Prostate gland (tissue), 2 donors: ENCODE data around the gene NRK. TPM values are rescaled to one million over a fixed set of nuclear protein-coding genes. Genes with fewer than 3 reads are reported as not detected.
"Not testable (repeated sequence)": the region's sequence is repeated elsewhere in the genome, so short reads cannot be mapped to it uniquely, and the experiment has no call there.

ENCODE experiments used
- DNase-seq: peaks from one replicate; pipeline ENCODE4 v3.0.0-alpha.2; 2019; ENCODE audit warnings: low spot score
- H3K27ac ChIP-seq, 2 donors: fragments of 200-600 bp; sonication (generic); 2 replicates each; pipeline ENCODE4 v1.5.1; 2017 to 2019
- H3K27me3 ChIP-seq: fragments of 200-600 bp; sonication (generic); replicated peaks from 2 replicates; pipeline ENCODE4 v1.5.1; 2019; ENCODE audit not compliant: insufficient read depth
- H3K36me3 ChIP-seq, 2 donors: fragments of 200-600 bp; sonication (generic); 1 replicate in 1 of 2; 2 replicates in 1 of 2; pipeline versions ENCODE4 v1.5.1 to v1.8.1; 2017 to 2019
- H3K4me1 ChIP-seq: fragments of 200-600 bp; sonication (generic); replicated peaks from 2 replicates; pipeline ENCODE4 v1.5.1; 2019
- H3K4me3 ChIP-seq, 2 donors: fragments of 200-600 bp; sonication (generic); 2 replicates each; pipeline ENCODE4 v1.5.1; 2017 to 2019
- H3K9me3 ChIP-seq: fragments of 200-600 bp; sonication (generic); 2 replicates; pipeline ENCODE4 v1.5.1; 2017
- CTCF ChIP-seq, 4 experiments: fragments of 200-600 bp in 2 of 4; fragments of 450-650 bp in 2 of 4; sonication (generic) in 2 of 4; IDR thresholded peaks; 1 replicate in 3 of 4; 2 replicates in 1 of 4; pipeline ENCODE4 v1.5.1; 2016 to 2019; ENCODE audit warnings: antibody characterized with exemption in 4 of 4, mild to moderate bottlenecking in 2 of 4, moderate library complexity in 2 of 4
- POLR2A ChIP-seq: fragments of 450-650 bp; IDR thresholded peaks from one replicate; pipeline ENCODE4 v1.6.1; 2016; ENCODE audit warnings: antibody characterized with exemption, mild to moderate bottlenecking
- POLR2AphosphoS5 ChIP-seq: sonication (generic); formaldehyde crosslinking; IDR thresholded peaks from one replicate; pipeline ENCODE4 v1.6.1; 2017; ENCODE audit warnings: antibody characterized with exemption
- WGBS: methylation state at CpG from one replicate; pipeline ENCODE4 v1.1.5; 2018; 5-methylcytosine and 5-hydroxymethylcytosine counted together
- intact Hi-C: fragments of 100-400 bp; cut with DNase I; formaldehyde crosslinking; loops from one replicate; pipeline ENCODE4 v1.14.2; 2022
- total RNA-seq, 2 donors: library from RNA; depleted of rRNA; stranded (reverse); fragments of >200 nt; gene quantifications; one replicate each; pipeline ENCODE4 v1.1.0, GENCODE V29; 2016

Gene NRK
- total RNA-seq, 2 donors from 2014 or later = 2.6 to 4.9 TPM

- H3K9me3 ChIP-seq = no peaks in the 10 kb centered on the region
- H3K27me3 ChIP-seq = no peaks in the 10 kb centered on the region
- intact Hi-C loops = no loop called here
- H3K36me3 ChIP-seq = no peaks in the 10 kb centered on the region
- no peak for DNase-seq
- H3K4me1 ChIP-seq = no peaks in the 10 kb centered on the region
- WGBS = 20% methylated on average over 17 of the region's 17 CpGs
- peak overlapping the region; percentile 16 to 25 for H3K4me3 ChIP-seq
- no peak overlapping the region for H3K27ac ChIP-seq
- TF ChIP-seq POLR2A (no peak), POLR2AphosphoS5 (no peak), CTCF (IDR thresholded peaks at IDR 0.05) (no peak)
These were observed 735 bp downstream of the NRK start for GRCh38 chrX:105823092-105823455.

GRCh38 chrX:105829011-105829410 lies 6.7 kb downstream of the NRK start:
- TF ChIP-seq POLR2AphosphoS5 (no peak), CTCF (IDR thresholded peaks at IDR 0.05) (no peak), POLR2A (no peak)
- WGBS = 22% methylated on average over 1 of the region's 1 CpG
- intact Hi-C loops = no loop called here

GRCh38 chrX:105837232-105837631 lies 14.9 kb downstream of the NRK start:
- TF ChIP-seq POLR2A (no peak), POLR2AphosphoS5 (no peak), CTCF (IDR thresholded peaks at IDR 0.05) (no peak)
- WGBS = 38% methylated on average over 2 of the region's 2 CpGs
- H3K9me3 ChIP-seq = no peaks in the 10 kb centered on the region
- H3K27me3 ChIP-seq = no peaks in the 10 kb centered on the region
- no peaks in the 10 kb centered on the region for H3K36me3 ChIP-seq
- intact Hi-C loops = no loop called here
- H3K4me1 ChIP-seq = no peaks in the 10 kb centered on the region
- DNase-seq = peak; percentile 4
- H3K27ac ChIP-seq = no peak overlapping the region
- no peak overlapping the region for H3K4me3 ChIP-seq

More at GRCh38 chrX:105829011-105829410, 6.7 kb downstream of the NRK start:
- Histone ChIP-seq H3K27ac (no peak overlapping the region), H3K9me3 (no peaks in the 10 kb centered on the region), H3K36me3 (no peaks in the 10 kb centered on the region), H3K27me3 (no peaks in the 10 kb centered on the region), H3K4me3 (no peak overlapping the region), H3K4me1 (no peaks in the 10 kb centered on the region)
- DNase-seq = no peak

- Histone ChIP-seq H3K36me3 (no peaks in the 10 kb centered on the region), H3K27me3 (no peaks in the 10 kb centered on the region), H3K27ac (no peak overlapping the region), H3K4me3 (no peak overlapping the region), H3K4me1 (no peaks in the 10 kb centered on the region), H3K9me3 (no peaks in the 10 kb centered on the region)
- intact Hi-C loops = no loop called here
- no peak for DNase-seq
- WGBS = 33% methylated on average over 1 of the region's 2 CpGs
- no peak for TF ChIP-seq POLR2AphosphoS5
- no peak for TF ChIP-seq POLR2A
- no peak for TF ChIP-seq CTCF (IDR thresholded peaks at IDR 0.05)
These were observed 23.3 kb downstream of the NRK start for GRCh38 chrX:105845631-105846030.

- H3K27me3 ChIP-seq, H3K4me1 ChIP-seq, intact Hi-C loops, H3K9me3 ChIP-seq, H3K36me3 ChIP-seq, H3K4me3 ChIP-seq, DNase-seq, H3K27ac ChIP-seq: not testable (repeated sequence)
- 86% methylated on average over 1 of the region's 2 CpGs for WGBS
These were observed 27.8 kb downstream of the NRK start for GRCh38 chrX:105850100-105850499.
